K562 treated with DMSO at 1 percent for 12 hours (cell line): ENCODE data around the gene CERS5. TPM values are rescaled to one million over a fixed set of nuclear protein-coding genes. Genes with fewer than 3 reads are reported as not detected.

Source experiments
- total RNA-seq: library from RNA; unstranded; fragments of 300-600 nt; gene quantifications from 2 replicates; pipeline ENCODE4 v1.2.3, GENCODE V29; 2022; ENCODE audit not compliant: insufficient read depth

The CERS5 gene, protein sequence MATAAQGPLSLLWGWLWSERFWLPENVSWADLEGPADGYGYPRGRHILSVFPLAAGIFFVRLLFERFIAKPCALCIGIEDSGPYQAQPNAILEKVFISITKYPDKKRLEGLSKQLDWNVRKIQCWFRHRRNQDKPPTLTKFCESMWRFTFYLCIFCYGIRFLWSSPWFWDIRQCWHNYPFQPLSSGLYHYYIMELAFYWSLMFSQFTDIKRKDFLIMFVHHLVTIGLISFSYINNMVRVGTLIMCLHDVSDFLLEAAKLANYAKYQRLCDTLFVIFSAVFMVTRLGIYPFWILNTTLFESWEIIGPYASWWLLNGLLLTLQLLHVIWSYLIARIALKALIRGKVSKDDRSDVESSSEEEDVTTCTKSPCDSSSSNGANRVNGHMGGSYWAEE
- 24.5 and 35.3 TPM in 2 replicates for total RNA-seq

DNA sequence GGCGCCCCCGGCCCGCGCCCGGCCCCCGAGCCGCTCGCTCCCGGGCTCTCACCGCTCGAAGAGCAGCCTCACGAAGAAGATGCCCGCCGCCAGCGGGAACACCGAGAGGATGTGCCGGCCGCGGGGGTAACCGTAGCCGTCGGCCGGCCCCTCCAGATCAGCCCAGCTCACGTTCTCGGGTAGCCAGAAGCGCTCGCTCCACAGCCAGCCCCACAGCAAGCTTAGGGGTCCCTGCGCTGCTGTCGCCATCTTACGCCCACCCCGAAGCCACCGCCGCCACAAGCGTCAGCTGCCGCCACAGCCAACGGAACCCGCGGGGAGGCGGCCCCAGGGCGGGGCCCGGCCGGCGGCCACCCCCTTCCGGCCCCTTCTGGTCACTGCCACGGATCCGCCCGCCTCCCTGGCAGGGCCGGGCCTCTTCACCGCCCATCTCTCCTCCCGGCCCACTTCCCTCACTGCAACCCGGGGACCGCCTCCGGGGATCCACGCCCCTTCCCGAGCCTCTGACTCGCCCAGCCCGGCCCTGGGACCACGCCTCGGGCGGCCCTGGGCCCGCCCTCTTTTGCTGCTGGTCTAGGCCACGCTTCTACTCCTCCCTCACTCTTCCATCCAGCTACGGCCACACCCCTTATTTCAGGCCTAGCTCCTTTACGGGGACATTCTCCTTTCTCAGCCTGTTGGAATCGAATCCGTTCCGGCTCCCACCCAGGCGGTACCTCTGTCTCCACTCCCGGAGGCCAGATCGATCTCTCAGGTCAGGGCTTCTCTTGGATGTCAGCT is at the start of gene CERS5:
Gene CERS5, minus strand, starts transcription at position 321 of the 780 bp plus-strand sequence. Its CDS starts 72 bp downstream, at position 249.

DNA sequence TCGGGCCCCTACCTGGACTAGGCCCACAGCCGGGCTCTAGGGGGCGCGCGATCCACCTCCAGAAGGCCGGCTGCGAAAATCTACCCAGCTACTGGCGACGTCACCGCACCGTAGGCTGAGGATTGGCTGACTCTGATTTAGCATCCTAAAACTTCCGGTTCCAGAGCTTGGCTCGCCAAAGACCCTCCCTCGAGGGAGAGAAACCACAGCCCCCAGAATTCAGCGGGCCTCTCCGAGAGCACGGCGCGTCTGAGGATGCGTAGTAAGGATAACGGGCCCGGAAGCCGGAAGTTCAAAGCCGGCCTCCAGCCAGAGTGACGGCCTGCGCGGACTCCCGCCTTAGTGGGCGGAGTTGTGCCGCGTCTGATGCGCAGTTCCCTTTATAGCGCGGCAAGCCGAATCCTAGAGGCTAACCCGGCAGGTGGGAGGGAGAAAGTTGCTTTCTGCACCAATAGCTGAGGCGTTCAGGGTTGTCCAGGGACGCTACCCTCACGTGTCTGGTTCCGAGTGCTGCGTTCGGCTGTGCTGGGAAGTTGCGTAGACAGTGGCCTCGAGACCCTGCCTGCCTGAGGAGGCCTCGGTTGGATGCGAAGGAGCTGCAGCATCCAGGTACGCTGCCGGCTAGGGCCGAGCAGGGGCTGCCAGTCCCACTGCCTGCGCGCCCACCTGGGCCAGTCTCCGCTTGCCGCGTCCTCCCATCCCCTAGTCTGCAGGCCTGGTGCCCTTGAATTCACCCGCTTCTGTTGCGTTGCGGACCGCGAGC is 55.3 kb downstream of the CERS5 start, which contains the start of gene COX14:
Gene COX14, plus strand, starts transcription at position 544 of the 763 bp plus-strand sequence. CDS start 7,808 bp downstream, outside the sequence.

DNA sequence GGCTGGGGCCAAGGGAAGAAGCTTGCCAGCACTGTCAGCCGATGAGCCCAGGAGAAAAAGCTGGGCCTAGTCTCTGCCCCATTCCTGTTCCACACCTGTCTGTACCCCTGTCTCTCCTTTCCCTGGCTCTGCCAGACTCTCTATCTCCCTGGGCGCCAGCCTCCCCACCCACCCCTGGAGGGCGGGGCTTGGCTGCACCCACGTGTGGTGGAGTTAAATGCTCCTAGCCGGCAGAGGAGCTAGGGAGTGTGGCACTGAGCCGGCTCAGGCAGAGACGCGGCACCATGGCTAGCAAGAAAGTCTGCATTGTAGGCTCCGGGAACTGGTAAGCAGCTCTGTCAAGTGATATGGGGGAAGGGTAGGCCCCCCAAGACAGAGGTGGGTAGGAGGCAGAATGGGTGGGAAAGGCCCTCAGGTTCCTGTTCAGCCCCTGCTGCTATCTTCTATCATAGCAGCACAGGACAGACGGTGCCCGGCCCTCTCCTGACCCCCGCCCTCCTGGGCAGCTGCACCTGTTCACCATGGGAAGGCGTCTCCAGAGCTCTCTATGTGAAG is 63.3 kb downstream of the CERS5 start, which contains the start of gene GPD1:
Gene GPD1, plus strand, starts transcription at position 242 of the 555 bp plus-strand sequence. Its CDS starts 43 bp downstream, at position 285.

DNA sequence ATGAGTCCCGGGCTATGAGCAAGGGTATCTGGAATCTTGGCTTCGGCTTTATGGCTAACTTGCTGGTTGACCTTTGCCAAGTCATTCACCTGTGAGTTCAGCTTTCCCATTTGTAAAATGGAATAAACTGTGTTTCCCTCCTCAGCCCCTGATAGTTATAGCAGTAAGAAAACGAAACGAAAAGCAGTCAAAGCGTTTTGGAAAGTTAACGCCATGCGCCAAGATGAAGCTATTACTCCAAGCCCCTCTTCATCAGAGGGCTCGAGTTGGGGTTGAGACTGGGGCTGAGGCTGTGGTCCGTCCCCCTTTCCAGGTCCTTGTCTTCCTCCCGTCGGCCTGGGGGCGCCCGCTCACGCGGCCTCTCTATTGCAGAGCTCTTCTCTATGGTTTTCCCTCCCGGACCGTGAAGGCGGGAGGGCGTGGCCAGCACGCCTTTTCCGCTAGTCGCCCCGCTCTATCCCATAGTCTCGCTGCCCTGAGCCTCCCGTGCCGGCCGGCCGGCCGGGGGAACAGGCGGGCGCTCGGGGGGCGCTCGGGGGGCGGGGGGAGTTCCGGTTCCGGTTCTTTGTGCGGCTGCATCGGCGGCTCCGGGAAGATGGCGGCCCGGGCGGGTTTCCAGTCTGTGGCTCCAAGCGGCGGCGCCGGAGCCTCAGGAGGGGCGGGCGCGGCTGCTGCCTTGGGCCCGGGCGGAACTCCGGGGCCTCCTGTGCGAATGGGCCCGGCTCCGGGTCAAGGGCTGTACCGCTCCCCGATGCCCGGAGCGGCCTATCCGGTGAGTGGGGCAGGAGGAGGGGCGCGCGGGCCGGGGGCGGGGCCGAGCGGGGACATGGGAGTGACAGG is 82.2 kb downstream of the CERS5 start, which contains the start of gene SMARCD1:
Gene SMARCD1, plus strand, starts transcription at position 568 of the 840 bp plus-strand sequence. Its CDS starts 28 bp downstream, at position 596.

Other genes with a start within 250 kb of the CERS5 start
- gene AQP2, start 216.6 kb downstream of the CERS5 start, total RNA-seq: not detected in 2 replicates
- not detected in 2 replicates for gene AQP5, start 205.5 kb downstream of the CERS5 start, total RNA-seq
- not detected in 2 replicates for gene AQP6, start 194.4 kb downstream of the CERS5 start, total RNA-seq
- 49.4 and 75.9 TPM in 2 replicates for gene RACGAP1, start 141.9 kb downstream of the CERS5 start, total RNA-seq
- gene ASIC1, start 109.8 kb downstream of the CERS5 start, total RNA-seq: 0.34 and 0.96 TPM in 2 replicates
- 27.6 and 90.4 TPM in 2 replicates for gene SMARCD1, start 82.0 kb downstream of the CERS5 start, total RNA-seq
- not detected in 2 replicates for gene GPD1, start 63.4 kb downstream of the CERS5 start, total RNA-seq
- gene COX14, start 55.1 kb downstream of the CERS5 start, total RNA-seq: 58.6 and 79.2 TPM in 2 replicates
- 10.5 and 24.5 TPM in 2 replicates for gene LIMA1, start 116.2 kb upstream of the CERS5 start, total RNA-seq
- not detected in 2 replicates for gene FAM186A, start 229.2 kb upstream of the CERS5 start, total RNA-seq
- gene LARP4, start 233.5 kb upstream of the CERS5 start, total RNA-seq: 6.0 and 37.7 TPM in 2 replicates